Lung (tissue), 12 donors: ENCODE data around the gene PRKG1. TPM values are rescaled to one million over a fixed set of nuclear protein-coding genes. Genes with fewer than 3 reads are reported as not detected.
A peak's percentile ranks its signal among the peaks of the same experiment; 100 is the strongest.

ENCODE experiments used
- ATAC-seq: fragments of 200-7000 bp; cut with Tn5 transposase; one replicate; pipeline ENCODE4 v1.9.1; 2020; ENCODE audit warnings: moderate number of reproducible peaks; ENCODE audit not compliant: insufficient read depth, low FRiP score
- DNase-seq, 3 donors: peaks; one replicate each; pipeline ENCODE4 v3.0.0-alpha.2; 2013 to 2017
- H3K27ac ChIP-seq, 2 donors: one replicate each; pipeline ENCODE4 v1.5.1; 2013; ENCODE audit warnings: mild to moderate bottlenecking in 2 of 2, moderate library complexity in 2 of 2, control low read depth in 1 of 2, inconsistent platforms in 1 of 2, low read depth in 1 of 2, low read length in 1 of 2
- H3K27me3 ChIP-seq, 3 donors: one replicate each; pipeline ENCODE4 v1.5.1; 2013; ENCODE audit warnings: low read length in 2 of 3; ENCODE audit not compliant: control insufficient read depth in 3 of 3, insufficient read depth in 3 of 3
- H3K36me3 ChIP-seq, 4 donors: one replicate each; pipeline ENCODE4 v1.5.1; 2013; ENCODE audit warnings: low read length in 4 of 4, mild to moderate bottlenecking in 1 of 4, moderate library complexity in 1 of 4; ENCODE audit not compliant: control insufficient read depth in 4 of 4, insufficient read depth in 4 of 4
- H3K4me1 ChIP-seq, 5 donors: one replicate each; pipeline ENCODE4 v1.5.1; 2013; ENCODE audit warnings: low read length in 5 of 5, mild to moderate bottlenecking in 2 of 5, moderate library complexity in 1 of 5; ENCODE audit not compliant: control insufficient read depth in 5 of 5, insufficient read depth in 5 of 5
- H3K4me3 ChIP-seq: one replicate; pipeline ENCODE4 v1.5.1; 2013; ENCODE audit warnings: mild to moderate bottlenecking, control low read depth, moderate library complexity
- H3K9ac ChIP-seq, 2 donors: one replicate each; pipeline ENCODE4 v1.5.1; 2013; ENCODE audit warnings: low read length in 2 of 2, control low read depth in 1 of 2; ENCODE audit not compliant: insufficient read depth in 1 of 2
- H3K9me3 ChIP-seq, 4 donors: one replicate each; pipeline ENCODE4 v1.5.1; 2013; ENCODE audit warnings: low read length in 3 of 4, mild to moderate bottlenecking in 1 of 4, moderate library complexity in 1 of 4; ENCODE audit not compliant: control insufficient read depth in 4 of 4, insufficient read depth in 3 of 4
- WGBS, 2 donors: extraction: QIAGEN DNeasy Blood & Tissue Kit; methylation state at CpG; one replicate each; pipeline ENCODE4 v1.1.7; 2013; 5-methylcytosine and 5-hydroxymethylcytosine counted together
- polyA plus RNA-seq, 2 donors: library from polyadenylated mRNA; stranded (reverse); fragments of 200-250 nt; gene quantifications; one replicate each; pipeline ENCODE4 v1.2.1, GENCODE V29; 2013
- total RNA-seq, 2 donors: library from RNA; depleted of rRNA in 1 of 2; stranded (reverse); fragments of >200 nt in 1 of 2; gene quantifications; one replicate each; pipeline ENCODE4 v1.2.1, GENCODE V29; 2014 to 2021
- TF ChIP-seq, protein P1 (sequence below): IDR thresholded peaks from 2 replicates; pipeline ENCODE4 v1.5.1; 2012; ENCODE audit warnings: mild to moderate bottlenecking; ENCODE audit errors: control extremely low read depth, extremely low read depth
- donor health status: control.
- donor health status: control.
- donor health status: Bipolar disorder and iron deficiency.
- donor health status: healthy.
- donor health status: DM: yes; HTN: yes; CAD: no.

PRKG1 gene
- total and polyA plus RNA-seq, 4 donors: 2.1 to 50.8 (median 15.1) TPM

DNA sequence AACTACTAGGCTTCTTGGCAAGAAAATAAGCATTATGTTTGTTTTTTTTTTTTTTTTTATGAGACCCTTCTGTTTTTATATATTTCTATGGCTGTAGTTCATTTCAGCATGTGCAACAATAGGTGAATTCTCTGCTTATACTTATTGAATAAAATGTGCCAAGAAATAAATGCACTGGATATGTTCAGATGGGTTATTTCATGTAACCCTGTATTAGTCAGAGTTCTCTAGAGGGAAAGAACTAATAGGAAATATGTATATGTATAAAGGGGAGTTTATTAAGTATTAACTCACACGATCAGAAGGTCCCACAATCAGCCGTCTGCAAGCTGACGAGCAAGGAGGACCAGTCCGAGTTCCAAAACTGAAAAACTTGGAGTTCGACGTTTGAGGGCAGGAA is 332.3 kb downstream of the PRKG1 start:
- TF ChIP-seq, protein P1, sequence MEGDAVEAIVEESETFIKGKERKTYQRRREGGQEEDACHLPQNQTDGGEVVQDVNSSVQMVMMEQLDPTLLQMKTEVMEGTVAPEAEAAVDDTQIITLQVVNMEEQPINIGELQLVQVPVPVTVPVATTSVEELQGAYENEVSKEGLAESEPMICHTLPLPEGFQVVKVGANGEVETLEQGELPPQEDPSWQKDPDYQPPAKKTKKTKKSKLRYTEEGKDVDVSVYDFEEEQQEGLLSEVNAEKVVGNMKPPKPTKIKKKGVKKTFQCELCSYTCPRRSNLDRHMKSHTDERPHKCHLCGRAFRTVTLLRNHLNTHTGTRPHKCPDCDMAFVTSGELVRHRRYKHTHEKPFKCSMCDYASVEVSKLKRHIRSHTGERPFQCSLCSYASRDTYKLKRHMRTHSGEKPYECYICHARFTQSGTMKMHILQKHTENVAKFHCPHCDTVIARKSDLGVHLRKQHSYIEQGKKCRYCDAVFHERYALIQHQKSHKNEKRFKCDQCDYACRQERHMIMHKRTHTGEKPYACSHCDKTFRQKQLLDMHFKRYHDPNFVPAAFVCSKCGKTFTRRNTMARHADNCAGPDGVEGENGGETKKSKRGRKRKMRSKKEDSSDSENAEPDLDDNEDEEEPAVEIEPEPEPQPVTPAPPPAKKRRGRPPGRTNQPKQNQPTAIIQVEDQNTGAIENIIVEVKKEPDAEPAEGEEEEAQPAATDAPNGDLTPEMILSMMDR: no peak

DNA sequence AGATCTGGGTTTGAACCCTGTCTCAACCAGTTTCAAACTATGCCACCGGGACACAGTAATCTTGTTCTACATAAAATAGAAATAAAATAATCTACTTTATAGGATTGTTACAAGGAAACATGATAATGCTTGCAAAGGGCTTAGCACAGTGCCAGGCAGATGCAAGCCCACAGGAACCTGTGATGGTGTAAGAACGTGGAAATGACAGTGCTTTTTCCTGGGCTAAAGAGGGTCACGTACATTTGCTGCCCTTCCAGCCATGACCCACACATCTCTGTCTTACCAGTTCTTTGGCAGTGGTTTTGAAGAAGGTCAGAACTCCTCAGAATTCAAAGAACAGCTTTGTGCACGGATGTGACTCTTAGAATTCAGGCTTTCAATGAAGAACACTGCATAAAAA is 342.2 kb downstream of the PRKG1 start:
- peaks cover 0 to 4% (median 0%) of the 10 kb centered on the region in 5 donors for H3K4me1 ChIP-seq
- ATAC-seq: no peak
- no peak overlapping the region for H3K9ac ChIP-seq
- TF ChIP-seq, protein P1: no peak
- DNase-seq: no peak
- H3K27me3 ChIP-seq: no peaks in the 10 kb centered on the region
- H3K36me3 ChIP-seq: no peaks in the 10 kb centered on the region
- 67 to 79% methylated on average over 4 of the region's 4 CpGs for WGBS, 2 donors
- no peak overlapping the region for H3K27ac ChIP-seq
- H3K9me3 ChIP-seq: no peaks in the 10 kb centered on the region
- H3K4me3 ChIP-seq: no peak overlapping the region

More for the DNA sequence above, 332.3 kb downstream of the PRKG1 start:
- WGBS, 2 donors: 90 to 95% methylated on average over 6 of the region's 6 CpGs
- no peak overlapping the region for H3K9ac ChIP-seq
- no peaks in the 10 kb centered on the region for H3K27me3 ChIP-seq
- DNase-seq (no peak), ATAC-seq (no peak)
- no peaks in the 10 kb centered on the region for H3K9me3 ChIP-seq
- peaks cover 0 to 5% (median 0%) of the 10 kb centered on the region in 4 donors for H3K36me3 ChIP-seq
- peaks cover 0 to 6% (median 4%) of the 10 kb centered on the region in 5 donors for H3K4me1 ChIP-seq
- H3K4me3 ChIP-seq: no peak overlapping the region
- no peak overlapping the region for H3K27ac ChIP-seq

DNA sequence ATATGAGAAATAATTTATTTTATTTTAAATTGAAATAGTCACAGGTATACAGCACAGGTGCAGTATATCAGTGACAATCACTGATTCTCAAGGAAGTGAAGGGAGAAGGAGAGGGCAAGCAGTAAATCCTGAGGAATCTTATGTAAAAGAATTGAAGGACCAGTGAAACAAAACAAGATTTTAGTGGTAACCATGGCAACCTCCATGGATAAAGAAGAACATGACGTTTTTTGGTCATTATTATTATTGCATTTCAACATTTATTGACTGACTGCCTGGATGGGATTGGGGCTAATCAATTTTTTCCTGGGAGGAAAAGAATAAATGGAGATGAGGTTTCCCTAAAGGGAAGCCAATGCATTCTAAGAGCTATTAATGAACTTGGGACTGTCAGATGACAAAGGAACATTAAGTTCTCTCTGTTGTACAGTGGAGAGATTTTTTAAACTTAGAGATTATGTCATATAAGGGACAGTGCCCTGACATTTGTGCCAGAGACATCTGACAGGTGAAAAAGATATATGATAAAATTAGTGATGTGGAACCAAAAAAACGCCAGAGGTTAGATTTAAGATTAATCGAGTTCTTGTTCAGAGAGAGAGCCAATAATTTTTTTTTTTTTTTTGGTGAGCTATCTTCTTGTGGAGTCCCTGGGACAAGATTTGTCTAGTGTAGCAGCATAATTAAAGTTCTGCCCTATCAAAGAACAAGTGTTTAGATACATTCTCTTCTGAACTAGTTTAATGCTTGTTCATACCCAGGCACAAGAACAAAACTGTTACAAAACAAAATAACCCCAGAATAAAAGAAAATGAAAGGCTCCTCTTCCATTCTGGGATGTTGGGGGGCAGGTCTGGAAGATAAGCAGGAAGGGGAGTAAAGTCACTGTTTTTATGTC is 345.2 kb downstream of the PRKG1 start:
- no peaks in the 10 kb centered on the region for H3K9me3 ChIP-seq
- WGBS, 2 donors: 83 to 84% methylated on average over 3 of the region's 3 CpGs
- peak overlapping the region in 1 of 2 donors; percentile 9 for H3K27ac ChIP-seq
- TF ChIP-seq, protein P1: no peak
- no peak overlapping the region for H3K9ac ChIP-seq
- ATAC-seq (no peak), DNase-seq (no peak)
- no peaks in the 10 kb centered on the region for H3K36me3 ChIP-seq
- no peak overlapping the region for H3K4me3 ChIP-seq
- peaks cover 0 to 9% (median 4%) of the 10 kb centered on the region in 5 donors for H3K4me1 ChIP-seq
- H3K27me3 ChIP-seq: no peaks in the 10 kb centered on the region
